Fibroblast of lung (primary cell): ENCODE data around the gene DDR2. TPM values are rescaled to one million over a fixed set of nuclear protein-coding genes. Genes with fewer than 3 reads are reported as not detected.

ENCODE experiments used
- DNase-seq, 2 donors: peaks; one replicate each; pipeline versions ENCODE4 v3.0.0 to v3.0.0-alpha.2; 2010; ENCODE audit warnings: low read depth in 2 of 2
- H2AFZ ChIP-seq: 2 replicates; pipeline ENCODE4 v1.5.1; 2012; ENCODE audit warnings: low read length, control low read depth, inconsistent platforms
- H3K27ac ChIP-seq: 2 replicates; pipeline ENCODE4 v1.5.1; 2011; ENCODE audit warnings: low read length, control low read depth; ENCODE audit not compliant: insufficient read depth
- H3K27me3 ChIP-seq: 2 replicates; pipeline ENCODE4 v1.5.1; 2011; ENCODE audit warnings: mild to moderate bottlenecking, low read length; ENCODE audit not compliant: control insufficient read depth, insufficient read depth
- H3K36me3 ChIP-seq: 2 replicates; pipeline ENCODE4 v1.5.1; 2011; ENCODE audit warnings: low read length; ENCODE audit not compliant: control insufficient read depth, insufficient read depth
- H3K4me1 ChIP-seq: 2 replicates; pipeline ENCODE4 v1.5.1; 2011; ENCODE audit warnings: low read length; ENCODE audit not compliant: control insufficient read depth, insufficient read depth; ENCODE audit errors: extremely low read depth
- H3K4me2 ChIP-seq: 2 replicates; pipeline ENCODE4 v1.5.1; 2011; ENCODE audit warnings: low read length, control low read depth; ENCODE audit not compliant: insufficient read depth; ENCODE audit errors: extremely low read depth
- H3K4me3 ChIP-seq, 4 experiments: fragments of 200-600 bp in 1 of 4; sonication (generic) in 1 of 4; replicated peaks in 1 of 4; 2 replicates each; pipeline ENCODE4 v1.5.1; 2011 to 2016; ENCODE audit warnings: low read length in 4 of 4, low read depth in 3 of 4, mild to moderate bottlenecking in 3 of 4, control low read depth in 2 of 4, inconsistent platforms in 1 of 4, mixed read lengths in 1 of 4; ENCODE audit not compliant: insufficient read depth in 1 of 4; ENCODE audit errors: control extremely low read depth in 1 of 4
- H3K79me2 ChIP-seq: 2 replicates; pipeline ENCODE4 v1.5.1; 2012; ENCODE audit warnings: mild to moderate bottlenecking, low read length, inconsistent platforms; ENCODE audit not compliant: control insufficient read depth, insufficient read depth
- H3K9ac ChIP-seq: 2 replicates; pipeline ENCODE4 v1.5.1; 2011; ENCODE audit warnings: mild to moderate bottlenecking, low read length, control low read depth; ENCODE audit not compliant: insufficient read depth
- H3K9me3 ChIP-seq: 2 replicates; pipeline ENCODE4 v1.5.1; 2012; ENCODE audit warnings: low read depth, low read length; ENCODE audit not compliant: control insufficient read depth, insufficient read depth
- H4K20me1 ChIP-seq: 2 replicates; pipeline ENCODE4 v1.5.1; 2011; ENCODE audit warnings: low read length; ENCODE audit not compliant: control insufficient read depth, insufficient read depth; ENCODE audit errors: extremely low read depth
- CTCF ChIP-seq, 2 donors: IDR thresholded peaks in 1 of 2; conservative IDR thresholded peaks in 1 of 2; 1 replicate in 1 of 2; 2 replicates in 1 of 2; pipeline ENCODE4 v1.5.1; 2011 to 2012; ENCODE audit warnings: low read length in 2 of 2, control low read depth in 1 of 2, inconsistent platforms in 1 of 2, low read depth in 1 of 2, mild to moderate bottlenecking in 1 of 2
- EZH2 ChIP-seq: IDR thresholded peaks from 2 replicates; pipeline ENCODE4 v1.5.1; 2012; ENCODE audit warnings: low read length, control low read depth, mild to moderate bottlenecking; ENCODE audit errors: missing control alignments
- polyA plus RNA-seq, 2 donors: library from polyadenylated mRNA; depleted of rRNA in 1 of 2; stranded (reverse) in 1 of 2; unstranded in 1 of 2; fragments of >200 nt; gene quantifications; 2 replicates each; pipeline ENCODE4 v1.2.1, GENCODE V29; 2011 to 2012; ENCODE audit warnings: missing spikeins in 1 of 2
- total RNA-seq: library from RNA; depleted of rRNA; stranded (reverse); fragments of >200 nt; gene quantifications from 2 replicates; pipeline ENCODE4 v1.2.1, GENCODE V29; 2014

DDR2 gene
- total and polyA plus RNA-seq, 2 donors (not counting 1 experiment from before 2014, with no cell fraction given) = 192 to 303 TPM

GRCh38 chr1:162703708-162704107, 71.4 kb downstream of the DDR2 start:
- Histone ChIP-seq H3K9ac (no peak overlapping the region), H4K20me1 (peaks cover 4% of the 10 kb centered on the region), H3K4me2 (no peak overlapping the region), H3K4me1 (peaks cover 11% of the 10 kb centered on the region), H3K27ac (no peak overlapping the region), H2AFZ (no peak overlapping the region), H3K27me3 (no peaks in the 10 kb centered on the region), H3K36me3 (peaks cover 9% of the 10 kb centered on the region), H3K79me2 (peaks cover 87% of the 10 kb centered on the region), H3K4me3 (no peak overlapping the region), H3K9me3 (no peaks in the 10 kb centered on the region)
- no peak for TF ChIP-seq CTCF (conservative IDR thresholded peaks at IDR 0.05 in 1 of 2, IDR thresholded peaks at IDR 0.05 in 1 of 2; ENCODE audit: low read depth in 1 of 2, low read length in 2 of 2)
- TF ChIP-seq EZH2 = no peak
- DNase-seq = no peak

- H3K27ac ChIP-seq = no peak overlapping the region
- H3K79me2 ChIP-seq = peaks cover 86% of the 10 kb centered on the region
- no peak for TF ChIP-seq CTCF (conservative IDR thresholded peaks at IDR 0.05 in 1 of 2, IDR thresholded peaks at IDR 0.05 in 1 of 2; ENCODE audit: low read depth in 1 of 2, low read length in 2 of 2)
- TF ChIP-seq EZH2 = no peak
- H3K4me3 ChIP-seq = no peak overlapping the region
- H2AFZ ChIP-seq = no peak overlapping the region
- peaks cover 23% of the 10 kb centered on the region for H3K4me1 ChIP-seq
- no peak overlapping the region for H3K4me2 ChIP-seq
- H3K36me3 ChIP-seq = peaks cover 9% of the 10 kb centered on the region
- H4K20me1 ChIP-seq = peaks cover 2% of the 10 kb centered on the region
- no peaks in the 10 kb centered on the region for H3K27me3 ChIP-seq
- H3K9me3 ChIP-seq = no peaks in the 10 kb centered on the region
- no peak overlapping the region for H3K9ac ChIP-seq
- no peak for DNase-seq
Observed at GRCh38 chr1:162704673-162705424, 72.6 kb downstream of the DDR2 start.

- peaks cover 31% of the 10 kb centered on the region for H3K4me1 ChIP-seq
- H3K79me2 ChIP-seq = peaks cover 81% of the 10 kb centered on the region
- H3K4me3 ChIP-seq = no peak overlapping the region
- no peaks in the 10 kb centered on the region for H3K27me3 ChIP-seq
- no peaks in the 10 kb centered on the region for H3K9me3 ChIP-seq
- no peak for DNase-seq
- peaks cover 9% of the 10 kb centered on the region for H3K36me3 ChIP-seq
- TF ChIP-seq EZH2 (no peak), CTCF (conservative IDR thresholded peaks at IDR 0.05 in 1 of 2, IDR thresholded peaks at IDR 0.05 in 1 of 2; ENCODE audit: low read depth in 1 of 2, low read length in 2 of 2) (no peak)
- no peak overlapping the region for H2AFZ ChIP-seq
- no peak overlapping the region for H3K9ac ChIP-seq
- H3K4me2 ChIP-seq = no peak overlapping the region
- H3K27ac ChIP-seq = no peak overlapping the region
- H4K20me1 ChIP-seq = peaks cover 2% of the 10 kb centered on the region
Observed at GRCh38 chr1:162706003-162706402, 73.7 kb downstream of the DDR2 start.
